SK-N-SH (cell line): ENCODE measurements around the gene MRPL53. TPM values are rescaled to one million over a fixed set of nuclear protein-coding genes. Genes with fewer than 3 reads are reported as not detected.
A peak's percentile ranks its signal among the peaks of the same experiment; 100 is the strongest.

Experiments used
- CTCF ChIA-PET: fragments of 300-600, 350-600 bp; formaldehyde crosslinking; extraction: SDS; loops from one replicate; lab custom pipeline; 2021; lab: Yijun Ruan, JAX
- POLR2A ChIA-PET: fragments of 350-600 bp; sonication (Branson Sonifier 250); formaldehyde crosslinking; extraction: SDS; loops from one replicate; lab custom pipeline; 2020; ENCODE audit warnings: antibody characterized with exemption, inconsistent platforms; lab: Yijun Ruan, JAX
- DNase-seq: peaks from one replicate; pipeline ENCODE4 v3.0.0; 2012
- H2AFZ ChIP-seq: fragments of 200-600 bp; sonication (generic); 2 replicates; pipeline ENCODE4 v1.8.1; 2016; ENCODE audit warnings: antibody characterized with exemption, mild to moderate bottlenecking, low read depth
- H3F3A ChIP-seq: fragments of 200-600 bp; sonication (generic); replicated peaks from 2 replicates; pipeline ENCODE3; 2016; ENCODE audit warnings: antibody characterized with exemption, mild to moderate bottlenecking; ENCODE audit not compliant: insufficient read depth
- H3K27ac ChIP-seq, 2 experiments: fragments of 200-500 bp in 1 of 2; fragments of 200-600 bp in 1 of 2; sonication (Bioruptor generic) in 1 of 2; sonication (generic), shearing (Covaris generic) in 1 of 2; 2 replicates each; pipeline versions ENCODE4 v1.5.1 to v1.6.1; 2014 to 2016; ENCODE audit warnings: low read depth in 2 of 2, inconsistent platforms in 1 of 2, low read length in 1 of 2, mild to moderate bottlenecking in 1 of 2, mixed read lengths in 1 of 2
- H3K27me3 ChIP-seq: fragments of 200-600 bp; sonication (generic), shearing (Covaris generic); 2 replicates; pipeline ENCODE4 v1.6.1; 2016; ENCODE audit warnings: mixed run types; ENCODE audit not compliant: insufficient read depth
- H3K36me3 ChIP-seq, 2 experiments: fragments of 200-500 bp in 1 of 2; fragments of 200-600 bp in 1 of 2; sonication (Bioruptor generic) in 1 of 2; sonication (generic) in 1 of 2; replicated peaks in 1 of 2; 2 replicates each; pipeline versions ENCODE3 to v1.5.1; 2014 to 2016; ENCODE audit warnings: low read length in 1 of 2, mild to moderate bottlenecking in 1 of 2; ENCODE audit not compliant: insufficient read depth in 2 of 2, control insufficient read depth in 1 of 2
- H3K4me1 ChIP-seq, 2 experiments: fragments of 200-500 bp in 1 of 2; fragments of 200-600 bp in 1 of 2; sonication (Bioruptor generic) in 1 of 2; sonication (generic), shearing (Covaris generic) in 1 of 2; 2 replicates each; pipeline versions ENCODE4 v1.5.1 to v1.6.1; 2014 to 2016; ENCODE audit warnings: low read depth in 1 of 2, low read length in 1 of 2, mixed run types in 1 of 2; ENCODE audit not compliant: insufficient read depth in 2 of 2, control insufficient read depth in 1 of 2
- H3K4me2 ChIP-seq: fragments of 200-600 bp; sonication (generic), shearing (Covaris generic); 2 replicates; pipeline ENCODE4 v1.6.1; 2017; ENCODE audit warnings: mixed run types
- H3K4me3 ChIP-seq, 2 experiments: fragments of 200-500 bp in 1 of 2; fragments of 200-600 bp in 1 of 2; sonication (Bioruptor generic) in 1 of 2; sonication (generic), shearing (Covaris generic) in 1 of 2; 2 replicates each; pipeline versions ENCODE4 v1.5.1 to v1.8.1; 2014 to 2016; ENCODE audit warnings: low read depth in 2 of 2, inconsistent platforms in 1 of 2, low read length in 1 of 2, mild to moderate bottlenecking in 1 of 2, mixed read lengths in 1 of 2, moderate library complexity in 1 of 2
- H3K79me2 ChIP-seq: fragments of 200-600 bp; sonication (generic); 2 replicates; pipeline ENCODE4 v1.8.1; 2017; ENCODE audit warnings: mild to moderate bottlenecking; ENCODE audit not compliant: insufficient read depth
- H3K9ac ChIP-seq: fragments of 200-600 bp; sonication (generic); 2 replicates; pipeline ENCODE4 v1.6.1; 2017; ENCODE audit warnings: mixed run types
- H3K9me2 ChIP-seq: fragments of 200-600 bp; sonication (generic); 2 replicates; pipeline ENCODE4 v1.6.1; 2017; ENCODE audit warnings: mixed run types
- H3K9me3 ChIP-seq: fragments of 200-600 bp; sonication (generic); 2 replicates; pipeline ENCODE4 v1.6.1; 2017; ENCODE audit warnings: mixed run types, mild to moderate bottlenecking, moderate library complexity
- H4K20me1 ChIP-seq: fragments of 200-600 bp; sonication (generic); 2 replicates; pipeline ENCODE4 v1.6.1; 2017; ENCODE audit warnings: mild to moderate bottlenecking, mixed run types; ENCODE audit not compliant: insufficient read depth
- MAX ChIP-seq: IDR thresholded peaks from 2 replicates; pipeline ENCODE4 v1.4.0; 2012; ENCODE audit warnings: low read depth
- MEF2A ChIP-seq: IDR thresholded peaks from 2 replicates; pipeline ENCODE4 v1.4.0; 2012; ENCODE audit warnings: low read depth, borderline replicate concordance
- NFIC ChIP-seq: IDR thresholded peaks from 2 replicates; pipeline ENCODE4 v1.4.0; 2012; ENCODE audit warnings: borderline replicate concordance
- REST ChIP-seq: IDR thresholded peaks from 2 replicates; pipeline ENCODE4 v1.6.1; 2012; ENCODE audit warnings: mild to moderate bottlenecking, low read depth, low read length, moderate library complexity
- RXRA ChIP-seq: IDR thresholded peaks from 2 replicates; pipeline ENCODE4 v1.4.0; 2012; ENCODE audit warnings: low read depth, mild to moderate bottlenecking, borderline replicate concordance
- TAF1 ChIP-seq: IDR thresholded peaks from 2 replicates; pipeline ENCODE4 v1.6.1; 2012; ENCODE audit warnings: low read depth, mild to moderate bottlenecking, low read length, moderate library complexity, borderline replicate concordance
- TCF12 ChIP-seq: IDR thresholded peaks from 2 replicates; pipeline ENCODE4 v1.4.0; 2012
- WGBS: methylation state at CpG from one replicate; pipeline ENCODE4 v1.1.6; 2017; ENCODE audit warnings: low lambda C conversion rate; 5-methylcytosine and 5-hydroxymethylcytosine counted together
- polyA plus RNA-seq, 3 experiments: library from polyadenylated mRNA; depleted of rRNA; stranded (reverse); fragments of >200 nt; gene quantifications; 2 replicates each; pipeline ENCODE4 v1.2.3, GENCODE V29; 2012

Gene MRPL53
- polyA plus RNA-seq, 1 of the 3 experiments (the other 2 are of a cell fraction): 95.0 TPM

- TF ChIP-seq REST (no peak), RXRA (no peak), MEF2A (no peak)
Measured at GRCh38 chr2:74514368-74515270, 42.1 kb upstream of the MRPL53 start, which contains the start of gene TLX2 (continued).

GRCh38 chr2:74513605-74514367 is 41.3 kb upstream of the MRPL53 start:
- Histone ChIP-seq H3K27me3 (no peaks in the 10 kb centered on the region), H3K27ac (peak overlapping the region; percentile 53 to 95; a peak in 3 of 4 replicates), H3K4me2 (peak overlapping the region; percentile 99), H4K20me1 (no peaks in the 10 kb centered on the region), H3K79me2 (peaks cover 23% of the 10 kb centered on the region; the same call in 1 of the 2 replicates), H3K9ac (peak overlapping the region; percentile 71), H2AFZ (peak overlapping the region; percentile 90), H3K9me3 (no peaks in the 10 kb centered on the region), H3K9me2 (no peaks in the 10 kb centered on the region)
- DNase-seq: no peak
- WGBS: 8% methylated on average over 34 of the region's 52 CpGs
- POLR2A ChIA-PET: interaction anchor here (0.7 to 1.9 kb wide), 15 partner anchors 9 to 74 kb away, joined by 3 to 7 read pairs (median 4); partner anchors contain the start of genes AUP1, CCDC142, DQX1 and HTRA2
- TF ChIP-seq TCF12 (0 out of 2 replicates have a peak, but pooled peaks have one; percentile 5), TAF1 (no peak), NFIC (peak; percentile 14; the same call in 1 of the 2 replicates), MAX (peak; percentile 9; the same call in 1 of the 2 replicates)
- TF ChIP-seq, all 33 proteins: peak for 3
- Histone ChIP-seq H3K4me1 (peaks cover 9 to 19% of the 10 kb centered on the region in 2 experiments; a peak in 2 of 4 replicates), H3K4me3 (peak overlapping the region; percentile 68 to 90), H3K36me3 (peaks cover 4% of the 10 kb centered on the region in 2 experiments), H3F3A (peaks cover 23% of the 10 kb centered on the region)
- CTCF ChIA-PET: interaction anchor here (0.9 to 3.1 kb wide), 10 partner anchors 10 to 75 kb away, joined by 3 to 14 read pairs (median 8); partner anchors contain the start of genes AUP1, CCDC142, DQX1 and HTRA2
